SK-N-SH treated with all-trans-retinoic acid at 6 μM for 48 hours (cell line): ENCODE measurements around the gene CYTIP.

Experiments
- ATAC-seq: fragments of 200-7000 bp; cut with Tn5 transposase; 3 replicates; pipeline ENCODE4 v1.9.1; 2020; ENCODE audit warnings: mild to moderate bottlenecking, moderate library complexity
- ARNTL ChIP-seq: fragments of 450-650 bp; formaldehyde crosslinking; IDR thresholded peaks from 2 replicates; pipeline ENCODE4 v1.5.0; 2020; ENCODE audit warnings: low read depth, mild to moderate bottlenecking, moderate library complexity, borderline replicate concordance
- BACH2 ChIP-seq: fragments of 250-450 bp; sonication (Bioruptor Pico); IDR thresholded peaks from 2 replicates; pipeline ENCODE4 v1.9.0; 2021; ENCODE audit warnings: mild to moderate bottlenecking, borderline replicate concordance
- CREB5 ChIP-seq: fragments of 250-450 bp; sonication (Bioruptor Pico); IDR thresholded peaks from 2 replicates; pipeline ENCODE4 v1.5.1; 2020; ENCODE audit warnings: low read depth, mild to moderate bottlenecking, moderate library complexity
- CSDC2 ChIP-seq: fragments of 250-450 bp; sonication (Bioruptor Pico); IDR thresholded peaks from 2 replicates; pipeline ENCODE4 v1.5.0; 2020; ENCODE audit warnings: mild to moderate bottlenecking, moderate library complexity
- CSRNP3 ChIP-seq: fragments of 250-450 bp; sonication (Bioruptor Pico); IDR thresholded peaks from 2 replicates; pipeline ENCODE4 v1.5.1; 2021; ENCODE audit warnings: mild to moderate bottlenecking, moderate library complexity
- ESRRG ChIP-seq: fragments of 250-450 bp; sonication (Bioruptor Pico); IDR thresholded peaks from 2 replicates; pipeline ENCODE4 v1.6.1; 2021; ENCODE audit warnings: mild to moderate bottlenecking
- GLIS3 ChIP-seq: fragments of 250-450 bp; sonication (Bioruptor Pico); IDR thresholded peaks from 2 replicates; pipeline ENCODE4 v1.5.0; 2020; ENCODE audit warnings: mild to moderate bottlenecking, moderate library complexity
- ISL1 ChIP-seq: fragments of 250-450 bp; sonication (Bioruptor Pico); IDR thresholded peaks from 2 replicates; pipeline ENCODE4 v2.1.2; 2022; ENCODE audit warnings: mild to moderate bottlenecking, moderate library complexity
- OSR1 ChIP-seq: fragments of 250-450 bp; sonication (Bioruptor Pico); IDR thresholded peaks from 2 replicates; pipeline ENCODE4 v1.8.0; 2022; ENCODE audit warnings: moderate library complexity, mild to moderate bottlenecking, inconsistent platforms
- POU6F1 ChIP-seq: fragments of 250-450 bp; sonication (Bioruptor Pico); IDR thresholded peaks from 2 replicates; pipeline ENCODE4 v1.8.0; 2021; ENCODE audit warnings: low read depth, mild to moderate bottlenecking, moderate library complexity, borderline replicate concordance
- PPARA ChIP-seq: fragments of 250-450 bp; sonication (Bioruptor Pico); IDR thresholded peaks from 2 replicates; pipeline ENCODE4 v1.5.0; 2020; ENCODE audit warnings: mild to moderate bottlenecking, borderline replicate concordance
- RARB ChIP-seq: fragments of 250-450 bp; sonication (Bioruptor Pico); IDR thresholded peaks from 2 replicates; pipeline ENCODE4 v1.8.0; 2021; ENCODE audit warnings: mild to moderate bottlenecking, moderate library complexity
- SNAI2 ChIP-seq: fragments of 250-450 bp; sonication (Bioruptor Pico); IDR thresholded peaks from 2 replicates; pipeline ENCODE4 v1.5.0; 2020; ENCODE audit warnings: mild to moderate bottlenecking, moderate library complexity
- TCF4 ChIP-seq: fragments of 250-450 bp; sonication (Bioruptor Pico); IDR thresholded peaks from 2 replicates; pipeline ENCODE4 v1.8.0; 2021; ENCODE audit warnings: mild to moderate bottlenecking, moderate library complexity, borderline replicate concordance
- TOX ChIP-seq: fragments of 250-450 bp; sonication (Bioruptor Pico); IDR thresholded peaks from 2 replicates; pipeline ENCODE4 v1.8.0; 2021; ENCODE audit warnings: mild to moderate bottlenecking, moderate library complexity, borderline replicate concordance
- TSHZ2 ChIP-seq: fragments of 250-450 bp; sonication (Bioruptor Pico); IDR thresholded peaks from 2 replicates; pipeline ENCODE4 v1.5.0; 2020; ENCODE audit warnings: mild to moderate bottlenecking, moderate library complexity
- ZC3H10 ChIP-seq: fragments of 250-450 bp; sonication (Bioruptor Pico); IDR thresholded peaks from 2 replicates; pipeline ENCODE4 v1.5.1; 2021; ENCODE audit warnings: mild to moderate bottlenecking, moderate library complexity
- ZFP3 ChIP-seq: fragments of 250-450 bp; sonication (Bioruptor Pico); IDR thresholded peaks from 2 replicates; pipeline ENCODE4 v1.5.0; 2020; ENCODE audit warnings: mild to moderate bottlenecking, moderate library complexity
- ZNF565 ChIP-seq: fragments of 450-650 bp; formaldehyde crosslinking; conservative IDR thresholded peaks from 2 replicates; pipeline ENCODE4 v1.5.0; 2020; ENCODE audit warnings: low read depth, mild to moderate bottlenecking, moderate library complexity
- ZNF70 ChIP-seq: fragments of 450-650 bp; formaldehyde crosslinking; IDR thresholded peaks from 2 replicates; pipeline ENCODE4 v1.5.0; 2020; ENCODE audit warnings: mild to moderate bottlenecking, moderate library complexity
- ZNF8 ChIP-seq: fragments of 450-650 bp; formaldehyde crosslinking; IDR thresholded peaks from 2 replicates; pipeline ENCODE4 v1.5.0; 2020; ENCODE audit warnings: mild to moderate bottlenecking, moderate library complexity

The CYTIP gene

GRCh38 chr2:157489983-157490382 lies 46.1 kb upstream of the CYTIP start:
- TF ChIP-seq ESRRG (CRISPR knock-in tag) (no peak), ZNF565 (CRISPR knock-in tag) (no peak), ZNF70 (no peak), RARB (CRISPR knock-in tag) (no peak), OSR1 (CRISPR knock-in tag) (no peak), TSHZ2 (no peak), POU6F1 (no peak), TCF4 (CRISPR knock-in tag) (no peak), CSDC2 (CRISPR knock-in tag) (no peak), GLIS3 (CRISPR knock-in tag) (no peak), BACH2 (CRISPR knock-in tag) (no peak), CSRNP3 (CRISPR knock-in tag) (no peak), SNAI2 (CRISPR knock-in tag) (no peak), TOX (CRISPR knock-in tag) (no peak), ISL1 (CRISPR knock-in tag) (no peak), PPARA (CRISPR knock-in tag) (no peak), CREB5 (CRISPR knock-in tag) (no peak)
- ATAC-seq: no peak

GRCh38 chr2:157488877-157489276 lies 45.0 kb upstream of the CYTIP start:
- TF ChIP-seq POU6F1: no peak
- no peak for TF ChIP-seq ZFP3
- no peak for TF ChIP-seq GLIS3 (CRISPR knock-in tag)
- no peak for TF ChIP-seq TSHZ2
- no peak for TF ChIP-seq ZNF8 (CRISPR knock-in tag)
- no peak for TF ChIP-seq ESRRG (CRISPR knock-in tag)
- TF ChIP-seq TCF4 (CRISPR knock-in tag): no peak
- no peak for TF ChIP-seq ZC3H10 (CRISPR knock-in tag)
- no peak for TF ChIP-seq ARNTL (CRISPR knock-in tag)
- TF ChIP-seq CSRNP3 (CRISPR knock-in tag): no peak
- TF ChIP-seq BACH2 (CRISPR knock-in tag): no peak
- no peak for TF ChIP-seq SNAI2 (CRISPR knock-in tag)
- no peak for TF ChIP-seq CSDC2 (CRISPR knock-in tag)
- no peak for TF ChIP-seq PPARA (CRISPR knock-in tag)
- TF ChIP-seq ISL1 (CRISPR knock-in tag): no peak
- no peak for TF ChIP-seq CREB5 (CRISPR knock-in tag)
- no peak for TF ChIP-seq TOX (CRISPR knock-in tag)
- no peak for ATAC-seq
